ENCODE data around the gene HYAL3. TPM values are rescaled to one million over a fixed set of nuclear protein-coding genes. Genes with fewer than 3 reads are reported as not detected.

HYAL3 gene
- polyA plus RNA-seq, 1 experiment = 8.5 TPM

- no peaks in the 10 kb centered on the region for H3K27me3 ChIP-seq (ENCODE audit: control insufficient read depth, insufficient read depth, low read length)
- no peak for DNase-seq (ENCODE audit: low read depth)
- CTCF ChIA-PET = interaction anchor here (1.0 to 1.9 kb wide), 4 partner anchors 13 to 46 kb away, joined by 3 to 6 read pairs (median 4); partner anchors contain the start of gene IFRD2
- peak overlapping the region; percentile 53 for H3K4me3 ChIP-seq (ENCODE audit: low read depth, low read length)
- peaks cover 21% of the 10 kb centered on the region for H3K36me3 ChIP-seq (ENCODE audit: control insufficient read depth, insufficient read depth, low read length)
- POLR2A ChIA-PET = no interaction called here
- no peak for TF ChIP-seq CTCF (IDR thresholded peaks at IDR 0.05; ENCODE audit: insufficient read depth, low read depth, low read length)
These were observed 20.9 kb upstream of the HYAL3 start for GRCh38 chr3:50319894-50320625.

DNA sequence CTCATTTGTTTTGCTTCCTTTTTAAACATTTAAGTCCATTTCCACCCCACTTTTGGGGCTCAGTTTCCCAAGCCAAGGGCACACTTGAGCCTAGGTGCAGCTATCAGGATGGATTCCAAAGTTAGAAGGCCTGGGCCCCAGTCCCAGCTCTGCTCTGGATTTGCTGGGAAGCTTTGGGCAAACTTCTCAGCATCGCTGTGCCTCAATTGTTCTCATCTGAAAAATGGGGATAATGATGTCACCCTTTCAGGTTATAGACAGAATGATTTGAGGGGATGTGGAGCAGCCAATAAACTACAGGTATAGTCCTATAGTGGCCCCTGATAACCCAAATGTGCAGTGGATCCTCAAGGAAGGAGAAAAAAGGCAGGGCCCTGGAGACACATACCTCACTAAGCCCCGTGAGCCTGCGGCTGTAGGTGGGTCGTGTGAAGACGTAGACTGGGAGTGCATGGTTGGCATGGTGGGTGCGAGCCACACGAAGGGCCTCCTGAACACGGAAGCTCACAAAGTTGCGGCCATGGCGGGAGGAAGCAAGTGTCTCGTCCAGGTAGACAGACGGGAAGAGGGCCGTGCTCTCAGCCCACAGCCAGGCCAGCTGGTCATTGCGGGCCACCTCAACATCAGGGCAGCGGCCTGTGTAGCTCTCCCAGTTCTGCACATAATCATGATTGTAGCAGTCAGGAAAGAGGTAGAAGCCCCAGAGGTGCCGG lies 20.1 kb upstream of the HYAL3 start:
- CTCF ChIA-PET = interaction anchor here (0.6 to 1.3 kb wide), 4 partner anchors 12 to 611 kb away, joined by 3 to 5 read pairs (median 3); partner anchors contain the start of gene IFRD2
- DNase-seq (ENCODE audit: low read depth) = no peak
- TF ChIP-seq CTCF (IDR thresholded peaks at IDR 0.05; ENCODE audit: insufficient read depth, low read depth, low read length) = no peak

GRCh38 chr3:50318615-50319014 lies 19.4 kb upstream of the HYAL3 start:
- ChIA-PET CTCF (interaction anchor here (0.6 to 1.3 kb wide), 4 partner anchors 11 to 610 kb away, joined by 3 to 5 read pairs (median 3); partner anchors contain the start of gene IFRD2), POLR2A (no interaction called here)
- Histone ChIP-seq H3K36me3 (ENCODE audit: control insufficient read depth, insufficient read depth, low read length) (peaks cover 20% of the 10 kb centered on the region), H3K4me3 (ENCODE audit: low read depth, low read length) (no peak overlapping the region), H3K27me3 (ENCODE audit: control insufficient read depth, insufficient read depth, low read length) (no peaks in the 10 kb centered on the region)
- DNase-seq (ENCODE audit: low read depth) = no peak
- no peak for TF ChIP-seq CTCF (IDR thresholded peaks at IDR 0.05; ENCODE audit: insufficient read depth, low read depth, low read length)

More for the DNA sequence above, 20.1 kb upstream of the HYAL3 start:
- POLR2A ChIA-PET = no interaction called here
- no peak overlapping the region for H3K4me3 ChIP-seq (ENCODE audit: low read depth, low read length)
- H3K27me3 ChIP-seq (ENCODE audit: control insufficient read depth, insufficient read depth, low read length) = no peaks in the 10 kb centered on the region
- H3K36me3 ChIP-seq (ENCODE audit: control insufficient read depth, insufficient read depth, low read length) = peaks cover 20% of the 10 kb centered on the region

DNA sequence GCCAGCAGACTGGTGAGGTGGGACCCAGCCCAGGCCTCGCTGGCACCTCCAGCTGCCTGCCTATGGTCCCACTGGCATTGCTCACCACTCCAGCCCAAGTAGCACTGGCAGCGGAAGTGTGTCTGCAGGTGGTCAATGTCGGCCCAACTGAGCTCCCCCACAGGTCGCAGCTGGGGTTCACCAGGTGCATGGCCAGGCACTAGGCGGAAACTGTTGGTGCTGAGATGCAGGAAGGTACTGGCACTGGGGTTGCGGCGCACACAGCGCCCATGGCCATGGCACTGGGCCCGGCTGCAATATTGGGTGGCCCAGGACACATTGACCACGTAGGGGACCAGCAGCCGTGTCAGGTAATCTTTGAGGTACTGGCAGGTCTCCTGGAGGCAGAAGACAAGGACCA lies 19.0 kb upstream of the HYAL3 start:
- H3K36me3 ChIP-seq (ENCODE audit: control insufficient read depth, insufficient read depth, low read length) = peaks cover 20% of the 10 kb centered on the region
- no peak overlapping the region for H3K4me3 ChIP-seq (ENCODE audit: low read depth, low read length)
- H3K27me3 ChIP-seq (ENCODE audit: control insufficient read depth, insufficient read depth, low read length) = no peaks in the 10 kb centered on the region
- ChIA-PET CTCF (interaction anchor here (1.2 to 1.9 kb wide), 3 partner anchors 11 to 91 kb away, joined by 3 read pairs; partner anchors contain the start of genes HYAL3 and NAA80), POLR2A (no interaction called here)
- no peak for DNase-seq (ENCODE audit: low read depth)
- TF ChIP-seq CTCF (IDR thresholded peaks at IDR 0.05; ENCODE audit: insufficient read depth, low read depth, low read length) = no peak

DNA sequence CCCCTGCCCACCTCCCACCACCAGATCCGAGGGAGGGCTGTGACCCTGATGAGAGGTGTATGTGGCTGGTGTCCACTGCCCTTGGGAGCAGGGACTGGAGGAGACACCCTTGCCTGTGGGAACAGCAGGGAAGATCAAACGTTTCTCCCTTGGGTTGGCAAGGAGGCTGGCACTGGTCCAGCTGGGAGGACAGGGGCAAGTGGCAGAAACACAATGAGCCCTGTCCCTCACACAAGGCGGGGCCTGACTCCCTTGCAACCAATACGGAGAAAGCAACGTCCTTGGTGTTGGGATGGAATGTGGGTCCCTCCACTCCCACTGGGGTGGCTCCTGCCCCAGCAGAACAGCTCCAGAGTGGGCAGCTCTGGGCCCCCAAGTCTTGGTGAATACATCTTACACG lies 18.1 kb upstream of the HYAL3 start:
- POLR2A ChIA-PET = no interaction called here
- Histone ChIP-seq H3K27me3 (ENCODE audit: control insufficient read depth, insufficient read depth, low read length) (no peaks in the 10 kb centered on the region), H3K36me3 (ENCODE audit: control insufficient read depth, insufficient read depth, low read length) (peaks cover 20% of the 10 kb centered on the region), H3K4me3 (ENCODE audit: low read depth, low read length) (no peak overlapping the region)
- CTCF ChIA-PET = interaction anchor here (1.9 kb wide), 1 partner anchor 18 kb away, joined by 3 read pairs; the partner anchor contains the start of genes HYAL3 and NAA80
- DNase-seq (ENCODE audit: low read depth) = no peak
- no peak for TF ChIP-seq CTCF (IDR thresholded peaks at IDR 0.05; ENCODE audit: insufficient read depth, low read depth, low read length)

All from BJ (cell line).